SK-N-SH (cell line): ENCODE data around the gene ROBO4. TPM values are rescaled to one million over a fixed set of nuclear protein-coding genes. Genes with fewer than 3 reads are reported as not detected.

Source experiments
- CTCF ChIA-PET: fragments of 300-600, 350-600 bp; formaldehyde crosslinking; extraction: SDS; loops from one replicate; lab custom pipeline; 2021; lab: Yijun Ruan, JAX
- POLR2A ChIA-PET: fragments of 350-600 bp; sonication (Branson Sonifier 250); formaldehyde crosslinking; extraction: SDS; loops from one replicate; lab custom pipeline; 2020; ENCODE audit warnings: antibody characterized with exemption, inconsistent platforms; lab: Yijun Ruan, JAX
- DNase-seq: peaks from one replicate; pipeline ENCODE4 v3.0.0; 2012
- H2AFZ ChIP-seq: fragments of 200-600 bp; sonication (generic); 2 replicates; pipeline ENCODE4 v1.8.1; 2016; ENCODE audit warnings: antibody characterized with exemption, mild to moderate bottlenecking, low read depth
- H3F3A ChIP-seq: fragments of 200-600 bp; sonication (generic); replicated peaks from 2 replicates; pipeline ENCODE3; 2016; ENCODE audit warnings: antibody characterized with exemption, mild to moderate bottlenecking; ENCODE audit not compliant: insufficient read depth
- H3K27ac ChIP-seq, 2 experiments: fragments of 200-500 bp in 1 of 2; fragments of 200-600 bp in 1 of 2; sonication (Bioruptor generic) in 1 of 2; sonication (generic), shearing (Covaris generic) in 1 of 2; 2 replicates each; pipeline versions ENCODE4 v1.5.1 to v1.6.1; 2014 to 2016; ENCODE audit warnings: low read depth in 2 of 2, inconsistent platforms in 1 of 2, low read length in 1 of 2, mild to moderate bottlenecking in 1 of 2, mixed read lengths in 1 of 2
- H3K27me3 ChIP-seq: fragments of 200-600 bp; sonication (generic), shearing (Covaris generic); 2 replicates; pipeline ENCODE4 v1.6.1; 2016; ENCODE audit warnings: mixed run types; ENCODE audit not compliant: insufficient read depth
- H3K36me3 ChIP-seq, 2 experiments: fragments of 200-500 bp in 1 of 2; fragments of 200-600 bp in 1 of 2; sonication (Bioruptor generic) in 1 of 2; sonication (generic) in 1 of 2; replicated peaks in 1 of 2; 2 replicates each; pipeline versions ENCODE3 to v1.5.1; 2014 to 2016; ENCODE audit warnings: low read length in 1 of 2, mild to moderate bottlenecking in 1 of 2; ENCODE audit not compliant: insufficient read depth in 2 of 2, control insufficient read depth in 1 of 2
- H3K4me1 ChIP-seq, 2 experiments: fragments of 200-500 bp in 1 of 2; fragments of 200-600 bp in 1 of 2; sonication (Bioruptor generic) in 1 of 2; sonication (generic), shearing (Covaris generic) in 1 of 2; 2 replicates each; pipeline versions ENCODE4 v1.5.1 to v1.6.1; 2014 to 2016; ENCODE audit warnings: low read depth in 1 of 2, low read length in 1 of 2, mixed run types in 1 of 2; ENCODE audit not compliant: insufficient read depth in 2 of 2, control insufficient read depth in 1 of 2
- H3K4me2 ChIP-seq: fragments of 200-600 bp; sonication (generic), shearing (Covaris generic); 2 replicates; pipeline ENCODE4 v1.6.1; 2017; ENCODE audit warnings: mixed run types
- H3K4me3 ChIP-seq, 2 experiments: fragments of 200-500 bp in 1 of 2; fragments of 200-600 bp in 1 of 2; sonication (Bioruptor generic) in 1 of 2; sonication (generic), shearing (Covaris generic) in 1 of 2; 2 replicates each; pipeline versions ENCODE4 v1.5.1 to v1.8.1; 2014 to 2016; ENCODE audit warnings: low read depth in 2 of 2, inconsistent platforms in 1 of 2, low read length in 1 of 2, mild to moderate bottlenecking in 1 of 2, mixed read lengths in 1 of 2, moderate library complexity in 1 of 2
- H3K79me2 ChIP-seq: fragments of 200-600 bp; sonication (generic); 2 replicates; pipeline ENCODE4 v1.8.1; 2017; ENCODE audit warnings: mild to moderate bottlenecking; ENCODE audit not compliant: insufficient read depth
- H3K9ac ChIP-seq: fragments of 200-600 bp; sonication (generic); 2 replicates; pipeline ENCODE4 v1.6.1; 2017; ENCODE audit warnings: mixed run types
- H3K9me2 ChIP-seq: fragments of 200-600 bp; sonication (generic); 2 replicates; pipeline ENCODE4 v1.6.1; 2017; ENCODE audit warnings: mixed run types
- H3K9me3 ChIP-seq: fragments of 200-600 bp; sonication (generic); 2 replicates; pipeline ENCODE4 v1.6.1; 2017; ENCODE audit warnings: mixed run types, mild to moderate bottlenecking, moderate library complexity
- H4K20me1 ChIP-seq: fragments of 200-600 bp; sonication (generic); 2 replicates; pipeline ENCODE4 v1.6.1; 2017; ENCODE audit warnings: mild to moderate bottlenecking, mixed run types; ENCODE audit not compliant: insufficient read depth
- CHD2 ChIP-seq: fragments of 150-350 bp; IDR thresholded peaks from 2 replicates; pipeline ENCODE4 v1.6.1; 2018; ENCODE audit warnings: low read length; ENCODE audit not compliant: partially characterized antibody
- CTCF ChIP-seq: fragments of 200-600 bp; sonication (generic); IDR thresholded peaks from 2 replicates; pipeline ENCODE4 v1.6.1; 2017; ENCODE audit warnings: antibody characterized with exemption, mild to moderate bottlenecking, moderate library complexity
- ELF1 ChIP-seq: IDR thresholded peaks from 2 replicates; pipeline ENCODE4 v1.4.0; 2012
- EP300 ChIP-seq, 2 experiments: IDR thresholded peaks; 2 replicates each; pipeline versions ENCODE4 v1.4.0 to v1.6.1; 2012; ENCODE audit warnings: borderline replicate concordance in 1 of 2, low read depth in 1 of 2, low read length in 1 of 2
- FOXM1 ChIP-seq: IDR thresholded peaks from 2 replicates; pipeline ENCODE4 v1.4.0; 2012; ENCODE audit warnings: low read depth, mild to moderate bottlenecking
- MXI1 ChIP-seq: IDR thresholded peaks from 2 replicates; pipeline ENCODE4 v1.6.1; 2012; ENCODE audit warnings: mild to moderate bottlenecking, low read depth, low read length, improper control_type of control experiment
- POLR2AphosphoS5 ChIP-seq: IDR thresholded peaks from 2 replicates; pipeline ENCODE4 v1.6.1; 2012; ENCODE audit warnings: low read depth, low read length
- RAD21 ChIP-seq: IDR thresholded peaks from 2 replicates; pipeline ENCODE4 v1.6.1; 2012; ENCODE audit warnings: mild to moderate bottlenecking, low read length
- SMC3 ChIP-seq: IDR thresholded peaks from 2 replicates; pipeline ENCODE4 v1.6.1; 2012; ENCODE audit warnings: low read depth, low read length, improper control_type of control experiment
- TCF12 ChIP-seq: IDR thresholded peaks from 2 replicates; pipeline ENCODE4 v1.4.0; 2012
- TEAD4 ChIP-seq: IDR thresholded peaks from 2 replicates; pipeline ENCODE4 v1.4.0; 2012; ENCODE audit warnings: mild to moderate bottlenecking, borderline replicate concordance; ENCODE audit not compliant: insufficient read depth
- USF1 ChIP-seq: IDR thresholded peaks from 2 replicates; pipeline ENCODE4 v1.4.0; 2012; ENCODE audit warnings: low read depth, borderline replicate concordance
- YY1 ChIP-seq: IDR thresholded peaks from 2 replicates; pipeline ENCODE4 v1.4.0; 2012; ENCODE audit warnings: low read depth, mild to moderate bottlenecking
- WGBS: methylation state at CpG from one replicate; pipeline ENCODE4 v1.1.6; 2017; ENCODE audit warnings: low lambda C conversion rate; 5-methylcytosine and 5-hydroxymethylcytosine counted together
- polyA plus RNA-seq, 3 experiments: library from polyadenylated mRNA; depleted of rRNA; stranded (reverse); fragments of >200 nt; gene quantifications; 2 replicates each; pipeline ENCODE4 v1.2.3, GENCODE V29; 2012
- TF ChIP-seq, protein P1 (sequence below): IDR thresholded peaks from 2 replicates; pipeline ENCODE4; 2012
- TF ChIP-seq, protein P2 (sequence below): IDR thresholded peaks from 2 replicates; pipeline ENCODE4 v1.6.1; 2012; ENCODE audit warnings: mild to moderate bottlenecking, low read depth, low read length, moderate library complexity

ROBO4 gene
- polyA plus RNA-seq, 1 of the 3 experiments (the other 2 are of a cell fraction) = 0.95 TPM

DNA sequence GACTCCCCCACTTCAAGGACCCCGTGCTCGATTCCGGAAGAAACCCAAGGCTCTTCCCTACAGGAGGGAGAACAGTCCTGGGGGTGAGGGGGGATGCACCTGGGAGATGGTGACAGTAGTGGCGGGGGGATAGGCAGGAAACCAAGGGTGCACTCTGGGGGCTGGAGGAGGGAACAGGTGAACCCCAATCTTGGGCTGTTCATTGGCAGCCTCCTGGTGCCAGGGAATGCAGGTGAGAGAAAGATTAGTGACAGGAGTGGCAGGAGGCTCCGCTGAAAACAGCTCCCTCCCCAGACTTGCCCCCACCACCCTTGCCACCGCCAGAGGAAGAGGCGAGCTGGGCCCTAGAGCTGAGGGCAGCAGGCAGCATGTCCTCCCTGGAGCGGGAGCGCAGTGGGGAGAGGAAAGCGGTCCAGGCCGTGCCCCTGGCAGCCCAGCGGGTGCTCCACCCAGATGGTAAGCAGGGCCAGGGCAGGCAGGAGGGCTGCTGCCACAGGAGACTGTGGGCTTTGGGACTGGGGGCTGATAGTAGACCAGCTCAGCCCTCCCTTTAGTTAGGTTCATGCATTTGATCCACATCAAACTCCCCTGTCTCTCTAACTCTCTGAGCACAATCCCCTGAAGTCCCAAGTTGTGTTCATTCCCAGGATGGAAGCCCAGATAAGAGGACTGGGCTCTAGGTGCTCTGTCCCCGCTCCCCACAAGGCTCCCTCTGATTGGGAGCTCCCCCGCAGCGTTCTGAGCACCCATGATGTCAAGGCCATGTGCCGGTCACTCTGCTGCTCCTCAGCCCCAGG, 18.0 kb downstream of the ROBO4 start:
- H3K4me2 ChIP-seq = no peak overlapping the region
- H3K36me3 ChIP-seq = no peaks in the 10 kb centered on the region
- 98% methylated on average over 10 of the region's 16 CpGs for WGBS
- H3K4me1 ChIP-seq = peaks cover 0 to 18% of the 10 kb centered on the region in 2 experiments; a peak in 1 of 4 replicates
- no peaks in the 10 kb centered on the region for H3K27me3 ChIP-seq
- no peak overlapping the region for H3K27ac ChIP-seq
- TF ChIP-seq RAD21 = no peak
- no peak for TF ChIP-seq CHD2
- TF ChIP-seq, protein P1, sequence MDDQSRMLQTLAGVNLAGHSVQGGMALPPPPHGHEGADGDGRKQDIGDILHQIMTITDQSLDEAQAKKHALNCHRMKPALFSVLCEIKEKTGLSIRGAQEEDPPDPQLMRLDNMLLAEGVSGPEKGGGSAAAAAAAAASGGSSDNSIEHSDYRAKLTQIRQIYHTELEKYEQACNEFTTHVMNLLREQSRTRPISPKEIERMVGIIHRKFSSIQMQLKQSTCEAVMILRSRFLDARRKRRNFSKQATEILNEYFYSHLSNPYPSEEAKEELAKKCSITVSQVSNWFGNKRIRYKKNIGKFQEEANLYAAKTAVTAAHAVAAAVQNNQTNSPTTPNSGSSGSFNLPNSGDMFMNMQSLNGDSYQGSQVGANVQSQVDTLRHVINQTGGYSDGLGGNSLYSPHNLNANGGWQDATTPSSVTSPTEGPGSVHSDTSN = no peak
- no peak for TF ChIP-seq CTCF
- no peak for TF ChIP-seq ELF1
- TF ChIP-seq, protein P2, sequence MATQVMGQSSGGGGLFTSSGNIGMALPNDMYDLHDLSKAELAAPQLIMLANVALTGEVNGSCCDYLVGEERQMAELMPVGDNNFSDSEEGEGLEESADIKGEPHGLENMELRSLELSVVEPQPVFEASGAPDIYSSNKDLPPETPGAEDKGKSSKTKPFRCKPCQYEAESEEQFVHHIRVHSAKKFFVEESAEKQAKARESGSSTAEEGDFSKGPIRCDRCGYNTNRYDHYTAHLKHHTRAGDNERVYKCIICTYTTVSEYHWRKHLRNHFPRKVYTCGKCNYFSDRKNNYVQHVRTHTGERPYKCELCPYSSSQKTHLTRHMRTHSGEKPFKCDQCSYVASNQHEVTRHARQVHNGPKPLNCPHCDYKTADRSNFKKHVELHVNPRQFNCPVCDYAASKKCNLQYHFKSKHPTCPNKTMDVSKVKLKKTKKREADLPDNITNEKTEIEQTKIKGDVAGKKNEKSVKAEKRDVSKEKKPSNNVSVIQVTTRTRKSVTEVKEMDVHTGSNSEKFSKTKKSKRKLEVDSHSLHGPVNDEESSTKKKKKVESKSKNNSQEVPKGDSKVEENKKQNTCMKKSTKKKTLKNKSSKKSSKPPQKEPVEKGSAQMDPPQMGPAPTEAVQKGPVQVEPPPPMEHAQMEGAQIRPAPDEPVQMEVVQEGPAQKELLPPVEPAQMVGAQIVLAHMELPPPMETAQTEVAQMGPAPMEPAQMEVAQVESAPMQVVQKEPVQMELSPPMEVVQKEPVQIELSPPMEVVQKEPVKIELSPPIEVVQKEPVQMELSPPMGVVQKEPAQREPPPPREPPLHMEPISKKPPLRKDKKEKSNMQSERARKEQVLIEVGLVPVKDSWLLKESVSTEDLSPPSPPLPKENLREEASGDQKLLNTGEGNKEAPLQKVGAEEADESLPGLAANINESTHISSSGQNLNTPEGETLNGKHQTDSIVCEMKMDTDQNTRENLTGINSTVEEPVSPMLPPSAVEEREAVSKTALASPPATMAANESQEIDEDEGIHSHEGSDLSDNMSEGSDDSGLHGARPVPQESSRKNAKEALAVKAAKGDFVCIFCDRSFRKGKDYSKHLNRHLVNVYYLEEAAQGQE = no peak
- no peak for TF ChIP-seq YY1
- no peak for TF ChIP-seq FOXM1
- no peak for TF ChIP-seq POLR2AphosphoS5
- TF ChIP-seq MXI1 = no peak
- TF ChIP-seq TCF12 = no peak
- no peak for TF ChIP-seq TEAD4
- no peak for TF ChIP-seq USF1
- no peak for TF ChIP-seq EP300 (IDR thresholded peaks at IDR 0.05; ENCODE audit: borderline replicate concordance in 1 of 2, low read depth in 1 of 2, low read length in 1 of 2)
- no peak for TF ChIP-seq SMC3
- TF ChIP-seq, all 33 proteins: peak for 0
- CTCF ChIA-PET = interaction anchor here (0.6 to 5.0 kb wide), 2 partner anchors 13 to 299 kb away, joined by 3 to 55 read pairs; partner anchors contain the start of gene ROBO3
- no peak overlapping the region for H3K4me3 ChIP-seq
- no peaks in the 10 kb centered on the region; the same call in 1 of the 2 replicates for H3K79me2 ChIP-seq
- no peak overlapping the region for H3K9ac ChIP-seq
- DNase-seq = no peak
- H2AFZ ChIP-seq = no peak overlapping the region
- H4K20me1 ChIP-seq = no peaks in the 10 kb centered on the region
- H3F3A ChIP-seq = no peaks in the 10 kb centered on the region
- H3K9me3 ChIP-seq = no peaks in the 10 kb centered on the region
- POLR2A ChIA-PET = interaction anchor here (1.0 kb wide), 1 partner anchor 74 kb away, joined by 3 read pairs; the partner anchor contains the start of gene CCDC15
- H3K9me2 ChIP-seq = no peaks in the 10 kb centered on the region
